ENCODE results near the gene UVSSA.

DNA sequence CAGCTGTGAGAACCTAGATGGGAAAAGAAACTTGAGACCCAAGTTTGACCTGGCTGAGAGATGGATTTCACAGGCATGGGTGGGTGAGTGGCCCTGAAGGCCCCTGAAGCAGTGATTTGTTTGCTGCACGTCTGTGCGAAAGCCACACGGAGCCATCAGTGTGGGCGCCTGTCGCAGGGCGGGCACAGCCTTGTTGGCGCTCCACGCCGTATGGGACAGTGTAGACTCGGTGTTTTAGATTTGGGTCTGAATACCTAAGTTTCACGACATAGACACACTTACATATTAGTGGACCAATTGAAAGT lies 21.9 kb upstream of the UVSSA start:
- TF ChIP-seq CTCF (IDR thresholded peaks at IDR 0.05; ENCODE audit: low read depth, low read length) (no peak), POLR2A (IDR thresholded peaks at IDR 0.05; ENCODE audit: extremely low read depth, insufficient read length) (no peak), MYC (IDR thresholded peaks at IDR 0.05; ENCODE audit: low read depth, low read length) (no peak)

Data from NB4 (cell line).